Naive thymus-derived CD4-positive, alpha-beta T cell (primary cell): ENCODE data around the gene DDX17. TPM values are rescaled to one million over a fixed set of nuclear protein-coding genes. Genes with fewer than 3 reads are reported as not detected.
A peak's percentile ranks its signal among the peaks of the same experiment; 100 is the strongest.

Experiments
- ATAC-seq: fragments of 150-1000 bp; cut with Tn5 transposase; 2 replicates; pipeline ENCODE4 v1.10.0; 2021; ENCODE audit warnings: mild to moderate bottlenecking, moderate library complexity
- CTCF ChIA-PET: fragments of 350-600 bp; sonication (Branson Sonifier 250); formaldehyde crosslinking; loops from one replicate; lab custom pipeline; 2021; ENCODE audit warnings: antibody characterized with exemption; lab: Charles Lee
- POLR2A ChIA-PET: fragments of 350-600 bp; sonication (Branson Sonifier 250); formaldehyde crosslinking; loops from one replicate; lab custom pipeline; 2021; ENCODE audit warnings: antibody characterized with exemption, inconsistent platforms; lab: Charles Lee
- DNase-seq, 9 donors: peaks; one replicate each; pipeline versions ENCODE4 v3.0.0 to v3.0.0-alpha.2; 2020 to 2022; ENCODE audit warnings: mixed read lengths in 1 of 9
- H3K27ac ChIP-seq: one replicate; pipeline ENCODE4 v1.7.0; 2013; ENCODE audit warnings: mild to moderate bottlenecking, low read depth, low read length, moderate library complexity
- H3K27me3 ChIP-seq, 2 donors: one replicate each; pipeline ENCODE4 v1.7.0; 2013; ENCODE audit warnings: low read length in 2 of 2, mild to moderate bottlenecking in 2 of 2, moderate library complexity in 2 of 2; ENCODE audit not compliant: control insufficient read depth in 2 of 2, insufficient read depth in 2 of 2
- H3K36me3 ChIP-seq, 3 experiments: 1 replicate in 2 of 3; 2 replicates in 1 of 3; pipeline ENCODE4 v1.7.0; 2013; ENCODE audit warnings: low read length in 3 of 3, mild to moderate bottlenecking in 3 of 3, moderate library complexity in 1 of 3; ENCODE audit not compliant: insufficient read depth in 3 of 3, control insufficient read depth in 2 of 3
- H3K4me1 ChIP-seq, 2 donors: one replicate each; pipeline ENCODE4 v1.7.0; 2013; ENCODE audit warnings: low read length in 2 of 2, mild to moderate bottlenecking in 2 of 2, moderate library complexity in 1 of 2; ENCODE audit not compliant: control insufficient read depth in 2 of 2, insufficient read depth in 2 of 2
- H3K4me3 ChIP-seq: 2 replicates; pipeline ENCODE4 v1.7.0; 2013; ENCODE audit warnings: mild to moderate bottlenecking, low read length
- H3K9me3 ChIP-seq, 3 experiments: 1 replicate in 2 of 3; 2 replicates in 1 of 3; pipeline ENCODE4 v1.7.0; 2013; ENCODE audit warnings: low read length in 3 of 3; ENCODE audit not compliant: control insufficient read depth in 2 of 3
- H3K27ac Mint-ChIP-seq, 9 donors: one replicate each; pipeline ENCODE4 v1.8.0; 2020 to 2022; ENCODE audit warnings: mixed read lengths in 9 of 9, mild to moderate bottlenecking in 8 of 9, moderate library complexity in 5 of 9, inconsistent platforms in 2 of 9
- H3K27me3 Mint-ChIP-seq, 5 donors: one replicate each; pipeline ENCODE4 v1.8.0; 2021 to 2022; ENCODE audit warnings: mixed read lengths in 5 of 5, mild to moderate bottlenecking in 1 of 5
- H3K36me3 Mint-ChIP-seq, 5 donors: one replicate each; pipeline ENCODE4 v1.8.0; 2020 to 2022; ENCODE audit warnings: mixed read lengths in 5 of 5, mild to moderate bottlenecking in 3 of 5, inconsistent platforms in 1 of 5
- H3K4me1 Mint-ChIP-seq, 7 donors: one replicate each; pipeline ENCODE4 v1.8.0; 2020 to 2022; ENCODE audit warnings: mixed read lengths in 7 of 7, mild to moderate bottlenecking in 3 of 7, inconsistent platforms in 1 of 7
- H3K4me3 Mint-ChIP-seq, 10 donors: one replicate each; pipeline ENCODE4 v1.8.0; 2020 to 2022; ENCODE audit warnings: mild to moderate bottlenecking in 10 of 10, mixed read lengths in 10 of 10, moderate library complexity in 6 of 10, inconsistent platforms in 2 of 10
- H3K9me3 Mint-ChIP-seq, 11 donors: one replicate each; pipeline ENCODE4 v1.8.0; 2020 to 2022; ENCODE audit warnings: mixed read lengths in 11 of 11, mild to moderate bottlenecking in 4 of 11, inconsistent platforms in 1 of 11, moderate library complexity in 1 of 11
- intact Hi-C, 2 donors: fragments of 100-400 bp; cut with micrococcal nuclease; formaldehyde crosslinking; loops; one replicate each; pipeline ENCODE4 v1.15.1; 2023
- polyA plus RNA-seq, 2 donors: library from polyadenylated mRNA; unstranded; fragments of 300-500 nt; fragmentation: Illumina TruSeq; gene quantifications; one replicate each; pipeline ENCODE4 v1.2.3, GENCODE V29; 2021
- total RNA-seq, 6 experiments: library from RNA in 5 of 6; stranded (reverse) in 5 of 6; gene quantifications; 1 replicate in 5 of 6; 2 replicates in 1 of 6; pipeline ENCODE4 v1.2.3 and lab custom pipeline; 2021 to 2026

Gene DDX17
- total and polyA plus RNA-seq, 7 experiments from 2014 or later, result 37.7 to 1,097 (median 652) TPM

GRCh38 chr22:38449776-38450175 lies 56.3 kb downstream of the DDX17 start:
- Histone ChIP-seq H3K9me3 (no peaks in the 10 kb centered on the region), H3K4me3 (no peak overlapping the region), H3K36me3 (no peaks in the 10 kb centered on the region), H3K4me1 (peaks cover 0 to 5% of the 10 kb centered on the region in 2 donors), H3K27me3 (peaks cover 0 to 7% of the 10 kb centered on the region in 2 donors), H3K27ac (no peak overlapping the region)
- no peak for DNase-seq
- Mint-ChIP-seq H3K27ac (no peak overlapping the region), H3K27me3 (peaks cover 27 to 47% (median 42%) of the 10 kb centered on the region in 5 donors), H3K36me3 (peaks cover 0 to 3% (median 0%) of the 10 kb centered on the region in 5 donors), H3K4me1 (peaks cover 0 to 7% (median 5%) of the 10 kb centered on the region in 7 donors), H3K9me3 (peaks cover 0 to 3% (median 0%) of the 10 kb centered on the region in 11 donors), H3K4me3 (no peak overlapping the region)
- POLR2A ChIA-PET, result no interaction called here
- no peak for ATAC-seq
- intact Hi-C loops, result no loop called here
- CTCF ChIA-PET, result no interaction called here

GRCh38 chr22:38448945-38449745 lies 57.0 kb downstream of the DDX17 start:
- H3K36me3 Mint-ChIP-seq, result no peaks in the 10 kb centered on the region
- CTCF ChIA-PET, result no interaction called here
- Histone ChIP-seq H3K27me3 (peaks cover 0 to 6% of the 10 kb centered on the region in 2 donors), H3K9me3 (no peaks in the 10 kb centered on the region), H3K4me1 (peaks cover 0 to 3% of the 10 kb centered on the region in 2 donors), H3K36me3 (no peaks in the 10 kb centered on the region), H3K27ac (no peak overlapping the region), H3K4me3 (no peak overlapping the region)
- no peak overlapping the region for H3K27ac Mint-ChIP-seq
- intact Hi-C loops, result no loop called here
- DNase-seq, result no peak
- H3K4me1 Mint-ChIP-seq, result peaks cover 0 to 3% (median under 1%) of the 10 kb centered on the region in 7 donors
- H3K9me3 Mint-ChIP-seq, result peaks cover 0 to 4% (median 0%) of the 10 kb centered on the region in 11 donors
- H3K27me3 Mint-ChIP-seq, result peaks cover 24 to 41% (median 38%) of the 10 kb centered on the region in 5 donors
- no peak overlapping the region for H3K4me3 Mint-ChIP-seq
- no peak for ATAC-seq
- POLR2A ChIA-PET, result no interaction called here

- Mint-ChIP-seq H3K27ac (no peak overlapping the region), H3K36me3 (no peaks in the 10 kb centered on the region), H3K9me3 (peaks cover 0 to 4% (median 0%) of the 10 kb centered on the region in 11 donors), H3K27me3 (peaks cover 6 to 22% (median 12%) of the 10 kb centered on the region in 5 donors), H3K4me1 (no peaks in the 10 kb centered on the region), H3K4me3 (peak overlapping the region in 1 of 10 donors; percentile 19)
- ChIA-PET CTCF (no interaction called here), POLR2A (no interaction called here)
- no peaks in the 10 kb centered on the region for H3K36me3 ChIP-seq
- no peak overlapping the region for H3K27ac ChIP-seq
- no peaks in the 10 kb centered on the region for H3K4me1 ChIP-seq
- no peak for ATAC-seq
- no peak for DNase-seq
- intact Hi-C loops, result no loop called here
- H3K4me3 ChIP-seq, result no peak overlapping the region
- no peaks in the 10 kb centered on the region for H3K27me3 ChIP-seq
- H3K9me3 ChIP-seq, result no peaks in the 10 kb centered on the region
Observed at GRCh38 chr22:38446018-38446601, 60.0 kb downstream of the DDX17 start.

GRCh38 chr22:38444783-38445182 lies 61.3 kb downstream of the DDX17 start:
- H3K27ac ChIP-seq, result no peak overlapping the region
- no peaks in the 10 kb centered on the region for H3K4me1 ChIP-seq
- POLR2A ChIA-PET, result no interaction called here
- H3K4me1 Mint-ChIP-seq, result no peaks in the 10 kb centered on the region
- no peaks in the 10 kb centered on the region for H3K9me3 ChIP-seq
- H3K27me3 ChIP-seq, result no peaks in the 10 kb centered on the region
- H3K9me3 Mint-ChIP-seq, result peaks cover 0 to 3% (median 0%) of the 10 kb centered on the region in 11 donors
- intact Hi-C loops, result no loop called here
- H3K27me3 Mint-ChIP-seq, result peaks cover 0 to 13% (median 4%) of the 10 kb centered on the region in 5 donors
- CTCF ChIA-PET, result no interaction called here
- H3K36me3 Mint-ChIP-seq, result no peaks in the 10 kb centered on the region
- DNase-seq (no peak), ATAC-seq (no peak)
- H3K36me3 ChIP-seq, result no peaks in the 10 kb centered on the region
- H3K4me3 Mint-ChIP-seq, result no peak overlapping the region
- H3K27ac Mint-ChIP-seq, result no peak overlapping the region
- H3K4me3 ChIP-seq, result no peak overlapping the region

GRCh38 chr22:38443628-38444521 lies 62.2 kb downstream of the DDX17 start:
- Mint-ChIP-seq H3K9me3 (peaks cover 0 to 3% (median 0%) of the 10 kb centered on the region in 11 donors), H3K4me1 (no peaks in the 10 kb centered on the region), H3K36me3 (no peaks in the 10 kb centered on the region), H3K4me3 (no peak overlapping the region), H3K27me3 (peaks cover 0 to 12% (median 4%) of the 10 kb centered on the region in 5 donors), H3K27ac (peak overlapping the region in 1 of 9 donors; percentile 20)
- Histone ChIP-seq H3K36me3 (no peaks in the 10 kb centered on the region), H3K27me3 (no peaks in the 10 kb centered on the region), H3K27ac (no peak overlapping the region), H3K9me3 (no peaks in the 10 kb centered on the region), H3K4me1 (no peaks in the 10 kb centered on the region), H3K4me3 (no peak overlapping the region)
- DNase-seq (no peak), ATAC-seq (no peak)
- POLR2A ChIA-PET, result no interaction called here
- intact Hi-C loops, result no loop called here
- CTCF ChIA-PET, result no interaction called here

GRCh38 chr22:38442967-38443627 lies 63.0 kb downstream of the DDX17 start:
- no peak for DNase-seq
- CTCF ChIA-PET, result no interaction called here
- no peak overlapping the region for H3K27ac ChIP-seq
- no peaks in the 10 kb centered on the region for H3K9me3 ChIP-seq
- Mint-ChIP-seq H3K9me3 (peaks cover 0 to 3% (median 0%) of the 10 kb centered on the region in 11 donors), H3K4me3 (no peak overlapping the region), H3K36me3 (no peaks in the 10 kb centered on the region), H3K27ac (peak overlapping the region in 2 of 9 donors; percentile 20 to 23), H3K27me3 (peaks cover 0 to 12% (median 4%) of the 10 kb centered on the region in 5 donors), H3K4me1 (no peaks in the 10 kb centered on the region)
- intact Hi-C loops, result no loop called here
- H3K4me3 ChIP-seq, result no peak overlapping the region
- ATAC-seq, result no peak
- no peaks in the 10 kb centered on the region for H3K27me3 ChIP-seq
- H3K36me3 ChIP-seq, result no peaks in the 10 kb centered on the region
- POLR2A ChIA-PET, result no interaction called here
- H3K4me1 ChIP-seq, result no peaks in the 10 kb centered on the region
